ENCODE data around the gene HMG20A.

The HMG20A gene

GRCh38 chr15:77437264-77437663 is 16.6 kb downstream of the HMG20A start:
- no peak overlapping the region for H3K9ac ChIP-seq (ENCODE audit: low read length)
- H4K5ac ChIP-seq (ENCODE audit: low read length), result no peak overlapping the region
- no peaks in the 10 kb centered on the region for H3K79me1 ChIP-seq (ENCODE audit: low read length)
- no peak overlapping the region for H3K18ac ChIP-seq (ENCODE audit: low read length)
- no peak overlapping the region for H2BK5ac ChIP-seq (ENCODE audit: low read length)
- H4K8ac ChIP-seq (ENCODE audit: low read depth, low read length), result no peak overlapping the region
- no peak overlapping the region for H3K27ac ChIP-seq (ENCODE audit: low read depth, low read length)
- DNase-seq, result no peak
- H3K4me2 ChIP-seq (ENCODE audit: low read length), result no peak overlapping the region
- no peak overlapping the region for H2BK15ac ChIP-seq (replicated peaks; ENCODE audit: low read depth)
- H3K27me3 ChIP-seq (ENCODE audit: insufficient read depth, low read length, poor library complexity), result no peaks in the 10 kb centered on the region
- no peak overlapping the region for H3K56ac ChIP-seq (ENCODE audit: low read length)
- no peak overlapping the region for H2AK5ac ChIP-seq (ENCODE audit: low read length)
- peaks cover 2% of the 10 kb centered on the region for H3K79me2 ChIP-seq (ENCODE audit: control insufficient read depth, insufficient read depth, low read length)
- H2BK120ac ChIP-seq (ENCODE audit: low read depth, low read length), result no peak overlapping the region
- no CpG with 5 or more reads among the region's 4 CpGs for WGBS (ENCODE audit: extremely low coverage, insufficient coverage, low lambda C conversion rate)
- no peak overlapping the region for H3K23ac ChIP-seq (ENCODE audit: low read length)
- H3K4me3 ChIP-seq (ENCODE audit: low read length), result no peak overlapping the region
- no peaks in the 10 kb centered on the region for H3K36me3 ChIP-seq (ENCODE audit: control insufficient read depth, insufficient read depth, low read length)
- no peak overlapping the region for H3K4ac ChIP-seq (ENCODE audit: low read depth, low read length)
- no peaks in the 10 kb centered on the region for H3K4me1 ChIP-seq (ENCODE audit: control insufficient read depth, low read depth, low read length)

- Histone ChIP-seq H3K4ac (ENCODE audit: low read depth, low read length) (no peak overlapping the region), H3K27ac (ENCODE audit: low read depth, low read length) (no peak overlapping the region), H3K27me3 (ENCODE audit: insufficient read depth, low read length, poor library complexity) (no peaks in the 10 kb centered on the region), H3K9ac (ENCODE audit: low read length) (no peak overlapping the region), H2AK5ac (ENCODE audit: low read length) (no peak overlapping the region), H3K23ac (ENCODE audit: low read length) (no peak overlapping the region), H2BK15ac (replicated peaks; ENCODE audit: low read depth) (no peak overlapping the region), H2BK5ac (ENCODE audit: low read length) (no peak overlapping the region), H3K4me3 (ENCODE audit: low read length) (no peak overlapping the region), H3K79me1 (ENCODE audit: low read length) (peaks cover 4% of the 10 kb centered on the region), H3K79me2 (ENCODE audit: control insufficient read depth, insufficient read depth, low read length) (no peaks in the 10 kb centered on the region), H4K5ac (ENCODE audit: low read length) (no peak overlapping the region), H2BK120ac (ENCODE audit: low read depth, low read length) (no peak overlapping the region), H3K4me1 (ENCODE audit: control insufficient read depth, low read depth, low read length) (no peaks in the 10 kb centered on the region), H3K36me3 (ENCODE audit: control insufficient read depth, insufficient read depth, low read length) (no peaks in the 10 kb centered on the region), H3K18ac (ENCODE audit: low read length) (no peak overlapping the region), H3K4me2 (ENCODE audit: low read length) (no peak overlapping the region), H3K56ac (ENCODE audit: low read length) (no peak overlapping the region), H4K8ac (ENCODE audit: low read depth, low read length) (no peak overlapping the region)
- WGBS (ENCODE audit: extremely low coverage, insufficient coverage, low lambda C conversion rate), result no CpG with 5 or more reads among the region's 3 CpGs
- DNase-seq, result no peak
These were observed 19.8 kb downstream of the HMG20A start for GRCh38 chr15:77440378-77440999.

GRCh38 chr15:77446840-77447390 is 26.2 kb downstream of the HMG20A start:
- Histone ChIP-seq H3K56ac (ENCODE audit: low read length) (no peak overlapping the region), H2BK15ac (replicated peaks; ENCODE audit: low read depth) (no peak overlapping the region)
- WGBS (ENCODE audit: extremely low coverage, insufficient coverage, low lambda C conversion rate), result no CpG with 5 or more reads among the region's 4 CpGs

GRCh38 chr15:77454265-77454664 is 33.6 kb downstream of the HMG20A start:
- H3K4ac ChIP-seq (ENCODE audit: low read depth, low read length), result no peak overlapping the region
- 100% methylated on average over 1 of the region's 1 CpG for WGBS (ENCODE audit: extremely low coverage, insufficient coverage, low lambda C conversion rate)
- H3K27ac ChIP-seq (ENCODE audit: low read depth, low read length), result no peak overlapping the region
- H3K56ac ChIP-seq (ENCODE audit: low read length), result no peak overlapping the region
- no peaks in the 10 kb centered on the region for H3K27me3 ChIP-seq (ENCODE audit: insufficient read depth, low read length, poor library complexity)
- no peak overlapping the region for H3K4me3 ChIP-seq (ENCODE audit: low read length)
- H3K23ac ChIP-seq (ENCODE audit: low read length), result no peak overlapping the region
- no peak overlapping the region for H4K5ac ChIP-seq (ENCODE audit: low read length)
- no peak overlapping the region for H4K8ac ChIP-seq (ENCODE audit: low read depth, low read length)
- no peak for DNase-seq
- H2BK120ac ChIP-seq (ENCODE audit: low read depth, low read length), result no peak overlapping the region
- no peaks in the 10 kb centered on the region for H3K36me3 ChIP-seq (ENCODE audit: control insufficient read depth, insufficient read depth, low read length)
- H3K79me2 ChIP-seq (ENCODE audit: control insufficient read depth, insufficient read depth, low read length), result no peaks in the 10 kb centered on the region
- no peak overlapping the region for H3K9ac ChIP-seq (ENCODE audit: low read length)
- no peak overlapping the region for H2BK15ac ChIP-seq (replicated peaks; ENCODE audit: low read depth)
- no peak overlapping the region for H3K4me2 ChIP-seq (ENCODE audit: low read length)
- no peak overlapping the region for H2BK5ac ChIP-seq (ENCODE audit: low read length)
- H3K79me1 ChIP-seq (ENCODE audit: low read length), result no peaks in the 10 kb centered on the region
- no peaks in the 10 kb centered on the region for H3K4me1 ChIP-seq (ENCODE audit: control insufficient read depth, low read depth, low read length)
- H3K18ac ChIP-seq (ENCODE audit: low read length), result no peak overlapping the region
- no peak overlapping the region for H2AK5ac ChIP-seq (ENCODE audit: low read length)

More at GRCh38 chr15:77446840-77447390, 26.2 kb downstream of the HMG20A start:
- no peak overlapping the region for H3K9ac ChIP-seq (ENCODE audit: low read length)
- H4K8ac ChIP-seq (ENCODE audit: low read depth, low read length), result no peak overlapping the region
- H3K18ac ChIP-seq (ENCODE audit: low read length), result no peak overlapping the region
- H3K36me3 ChIP-seq (ENCODE audit: control insufficient read depth, insufficient read depth, low read length), result no peaks in the 10 kb centered on the region
- peaks cover 4% of the 10 kb centered on the region for H3K79me1 ChIP-seq (ENCODE audit: low read length)
- no peak overlapping the region for H2AK5ac ChIP-seq (ENCODE audit: low read length)
- no peaks in the 10 kb centered on the region for H3K4me1 ChIP-seq (ENCODE audit: control insufficient read depth, low read depth, low read length)
- H2BK120ac ChIP-seq (ENCODE audit: low read depth, low read length), result no peak overlapping the region
- no peak for DNase-seq
- H3K4ac ChIP-seq (ENCODE audit: low read depth, low read length), result no peak overlapping the region
- no peak overlapping the region for H4K5ac ChIP-seq (ENCODE audit: low read length)
- H3K23ac ChIP-seq (ENCODE audit: low read length), result no peak overlapping the region
- H3K27me3 ChIP-seq (ENCODE audit: insufficient read depth, low read length, poor library complexity), result no peaks in the 10 kb centered on the region
- no peak overlapping the region for H3K4me2 ChIP-seq (ENCODE audit: low read length)
- no peak overlapping the region for H3K4me3 ChIP-seq (ENCODE audit: low read length)
- no peaks in the 10 kb centered on the region for H3K79me2 ChIP-seq (ENCODE audit: control insufficient read depth, insufficient read depth, low read length)
- no peak overlapping the region for H2BK5ac ChIP-seq (ENCODE audit: low read length)
- H3K27ac ChIP-seq (ENCODE audit: low read depth, low read length), result no peak overlapping the region

- Histone ChIP-seq H3K79me1 (ENCODE audit: low read length) (no peaks in the 10 kb centered on the region), H4K5ac (ENCODE audit: low read length) (no peak overlapping the region), H3K4me1 (ENCODE audit: control insufficient read depth, low read depth, low read length) (no peaks in the 10 kb centered on the region)
These were observed 34.3 kb downstream of the HMG20A start for GRCh38 chr15:77454951-77455350.

More at GRCh38 chr15:77454951-77455350, 34.3 kb downstream of the HMG20A start:
- H2BK15ac ChIP-seq (replicated peaks; ENCODE audit: low read depth), result no peak overlapping the region
- no peak overlapping the region for H3K4me3 ChIP-seq (ENCODE audit: low read length)
- no peak for DNase-seq
- H3K36me3 ChIP-seq (ENCODE audit: control insufficient read depth, insufficient read depth, low read length), result no peaks in the 10 kb centered on the region
- H4K8ac ChIP-seq (ENCODE audit: low read depth, low read length), result no peak overlapping the region
- no peak overlapping the region for H3K4me2 ChIP-seq (ENCODE audit: low read length)
- H2AK5ac ChIP-seq (ENCODE audit: low read length), result no peak overlapping the region
- H2BK120ac ChIP-seq (ENCODE audit: low read depth, low read length), result no peak overlapping the region
- no peak overlapping the region for H3K9ac ChIP-seq (ENCODE audit: low read length)
- H3K56ac ChIP-seq (ENCODE audit: low read length), result no peak overlapping the region
- no peaks in the 10 kb centered on the region for H3K79me2 ChIP-seq (ENCODE audit: control insufficient read depth, insufficient read depth, low read length)
- H3K27me3 ChIP-seq (ENCODE audit: insufficient read depth, low read length, poor library complexity), result no peaks in the 10 kb centered on the region
- H3K18ac ChIP-seq (ENCODE audit: low read length), result no peak overlapping the region
- H2BK5ac ChIP-seq (ENCODE audit: low read length), result no peak overlapping the region
- no peak overlapping the region for H3K27ac ChIP-seq (ENCODE audit: low read depth, low read length)
- H3K23ac ChIP-seq (ENCODE audit: low read length), result no peak overlapping the region
- no peak overlapping the region for H3K4ac ChIP-seq (ENCODE audit: low read depth, low read length)

Measured in mesendoderm (in vitro differentiated cells).